HG03520 (cell line): Measurements from ENCODE around the gene SLC19A3.
"Not testable (repeated sequence)": the region's sequence is repeated elsewhere in the genome, so short reads cannot be mapped to it uniquely, and the experiment has no call there.

Source experiments
- ATAC-seq: cut with Tn5 transposase; IDR thresholded peaks from one replicate; pipeline ENCODE4 v1.9.1; 2021; ENCODE audit warnings: mild to moderate bottlenecking, moderate library complexity; ENCODE audit not compliant: unreplicated experiment

Gene SLC19A3

GRCh38 chr2:227717687-227718567, at the start of gene SLC19A3:
TSS of gene SLC19A3 (minus strand) at chr2:227718028. CDS start at chr2:227702318, 15,710 bp downstream.
- ATAC-seq: no peak

GRCh38 chr2:227766373-227766883, 48.6 kb upstream of the SLC19A3 start:
- peak; percentile 98 for ATAC-seq

- ATAC-seq: no peak
Observed at GRCh38 chr2:227765788-227766372, 48.1 kb upstream of the SLC19A3 start.

DNA sequence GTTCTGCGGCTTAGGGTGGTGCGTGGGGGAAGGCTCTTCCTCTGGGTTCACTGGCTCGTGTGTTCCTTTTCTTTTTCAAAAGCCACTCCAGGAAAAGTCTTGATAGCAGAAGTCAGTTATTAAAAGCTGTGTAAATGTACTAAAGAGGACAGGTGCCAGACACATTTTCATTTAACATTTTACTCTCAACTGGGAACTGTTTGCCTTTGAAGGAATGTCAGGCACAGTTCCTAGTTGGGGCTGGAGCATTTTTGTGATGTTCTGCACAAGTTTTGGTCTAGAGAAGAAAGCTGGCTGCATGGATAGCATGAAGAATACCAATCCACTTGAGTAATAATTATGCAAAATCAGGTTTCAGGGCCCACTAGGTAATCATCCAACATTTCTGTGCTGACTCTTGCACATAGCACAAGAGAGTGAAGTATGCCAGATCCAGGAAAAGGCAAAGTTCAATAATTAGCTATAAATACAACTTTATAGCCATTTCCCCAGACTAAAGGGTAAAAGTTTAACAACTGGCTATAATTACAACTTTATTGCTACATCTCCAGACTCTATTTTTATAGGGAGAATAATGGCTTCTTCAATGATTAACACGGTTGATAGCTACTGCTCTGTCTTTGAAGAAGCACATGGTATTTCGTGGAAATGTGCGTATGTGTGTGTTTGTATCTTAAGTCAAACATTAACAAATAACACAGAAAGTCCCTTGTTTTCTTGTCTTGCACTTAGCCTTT, 44.1 kb upstream of the SLC19A3 start:
- no peak for ATAC-seq

GRCh38 chr2:227759411-227760118, 41.7 kb upstream of the SLC19A3 start:
- ATAC-seq: no peak

GRCh38 chr2:227756261-227756660, 38.4 kb upstream of the SLC19A3 start:
- ATAC-seq: not testable (repeated sequence)

DNA sequence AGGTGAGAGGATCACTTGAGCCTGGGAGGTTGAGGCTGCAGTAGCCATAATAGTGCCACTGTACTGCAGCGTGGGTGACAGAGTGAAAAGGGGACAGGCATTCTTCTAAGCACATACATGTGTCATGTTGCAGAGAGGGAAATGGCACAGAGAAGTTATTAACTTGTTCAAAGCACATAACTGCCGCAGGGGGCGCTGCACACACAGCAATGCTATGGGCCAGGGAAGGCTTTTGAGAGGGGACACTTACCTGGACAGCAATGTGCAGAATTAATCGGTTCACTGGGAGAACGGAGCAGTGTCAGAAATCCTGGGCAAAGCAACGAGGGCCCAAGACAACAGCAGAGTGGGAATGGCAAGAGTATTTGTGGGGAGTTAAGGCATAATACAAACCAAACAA, 30.3 kb upstream of the SLC19A3 start:
- ATAC-seq: no peak

GRCh38 chr2:227745594-227745993, 27.8 kb upstream of the SLC19A3 start, which contains the start of gene SCYGR8:
TSS of gene SCYGR8 (plus strand) at chr2:227745894. CDS start at chr2:227745894, 0 bp downstream.
- no peak for ATAC-seq

DNA sequence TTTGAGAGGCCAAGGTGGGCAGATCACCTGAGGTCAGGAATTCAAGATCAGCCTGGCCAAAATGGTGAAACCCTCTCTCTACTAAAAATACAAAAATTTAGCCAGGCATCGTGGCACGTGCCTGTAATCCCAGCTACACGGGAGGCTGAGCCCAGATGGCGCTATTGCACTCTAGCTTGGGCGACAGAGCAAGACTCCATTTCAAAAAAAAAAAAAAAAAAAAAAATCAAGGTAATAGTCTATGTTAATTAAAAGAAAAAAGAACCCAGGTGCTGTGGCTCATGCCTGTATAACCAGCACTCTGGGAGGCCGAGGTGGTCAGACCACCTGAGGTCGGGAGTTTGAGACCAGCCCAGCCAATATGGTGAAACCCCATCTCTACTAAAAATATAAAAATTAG, 22.9 kb upstream of the SLC19A3 start:
- not testable (repeated sequence) for ATAC-seq

GRCh38 chr2:227739351-227739750, 21.5 kb upstream of the SLC19A3 start:
- ATAC-seq: no peak

DNA sequence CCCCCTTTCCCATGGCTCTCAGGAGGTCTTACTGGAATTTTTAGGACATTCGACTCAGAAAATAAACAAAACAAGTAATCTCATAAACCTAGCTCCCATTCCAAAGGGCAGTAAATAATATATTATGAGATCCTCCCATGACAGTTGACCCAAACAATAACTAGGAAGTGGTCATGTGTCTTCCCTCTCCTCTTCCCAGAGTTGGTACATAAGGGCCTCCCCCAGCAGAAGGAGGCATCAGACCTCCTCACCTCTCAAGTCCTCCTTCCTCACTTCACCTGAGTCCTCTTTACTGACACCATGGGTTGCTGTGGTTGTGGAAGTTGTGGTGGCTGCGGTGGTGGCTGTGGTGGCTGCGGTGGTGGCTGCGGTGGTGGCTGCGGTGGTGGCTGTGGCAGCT, 10.2 kb upstream of the SLC19A3 start, which contains the start of gene SCYGR7:
Gene SCYGR7 (plus strand): TSS at position 301 of the 400 bp plus-strand sequence. CDS start 0 bp downstream, at position 301.
- ATAC-seq: no peak

DNA sequence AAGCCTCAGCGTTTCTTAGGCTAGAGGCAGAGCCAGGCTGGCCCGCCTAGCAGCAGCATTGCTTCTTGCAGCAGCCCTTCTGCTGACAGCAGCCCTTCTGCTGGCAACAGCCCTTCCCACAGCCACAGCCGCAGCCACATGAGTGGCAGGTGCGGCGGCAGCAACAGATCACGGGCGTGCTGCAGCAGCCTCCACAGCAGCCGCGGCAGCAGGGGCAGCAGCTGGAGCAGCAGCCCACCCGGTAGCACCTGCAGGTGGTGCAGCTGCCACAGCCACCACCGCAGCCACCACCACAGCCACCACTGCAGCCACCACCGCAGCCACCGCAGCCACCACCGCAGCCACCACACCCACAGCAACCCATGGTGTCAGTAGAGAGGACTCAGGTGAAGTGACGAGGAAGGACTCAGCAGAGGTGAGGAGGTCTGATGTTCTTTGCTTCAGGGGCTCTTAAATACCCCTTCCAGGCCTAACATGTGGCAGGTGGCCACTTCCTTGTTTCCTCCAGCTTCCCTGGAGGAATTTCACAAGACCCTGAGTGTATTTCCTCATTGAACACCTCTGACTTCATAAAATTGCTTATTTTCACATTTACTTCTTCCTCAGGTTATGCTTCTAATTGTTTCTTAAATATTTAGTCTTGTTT, 6.7 kb upstream of the SLC19A3 start, which contains the start of gene SCYGR6:
Gene SCYGR6 (minus strand): TSS at position 364 of the 646 bp plus-strand sequence. CDS start 0 bp downstream, at position 364.
- no peak for ATAC-seq

- ATAC-seq: not testable (repeated sequence)
Observed at GRCh38 chr2:227722821-227723220, 5.0 kb upstream of the SLC19A3 start.

GRCh38 chr2:227720680-227721079, 2.9 kb upstream of the SLC19A3 start:
- ATAC-seq: no peak

DNA sequence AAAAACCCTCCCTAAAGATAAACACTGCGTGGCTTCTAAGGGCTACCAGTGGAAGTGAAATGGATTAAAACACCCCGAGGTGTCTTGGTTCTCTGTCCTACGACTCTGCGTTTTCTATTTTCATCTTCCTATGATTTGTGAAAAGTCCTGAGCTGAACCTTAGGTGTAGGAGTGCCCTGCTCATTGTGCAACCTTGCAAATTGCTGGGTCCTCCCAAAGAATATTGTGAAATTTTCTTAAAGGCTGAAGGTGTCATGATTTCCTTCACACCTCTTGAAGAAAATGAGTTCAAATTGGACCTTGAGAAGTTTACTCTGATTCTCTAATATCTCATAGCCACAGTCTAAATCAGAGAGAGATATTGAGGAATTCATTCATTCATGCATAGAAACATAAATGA, 1.8 kb upstream of the SLC19A3 start:
- no peak for ATAC-seq

DNA sequence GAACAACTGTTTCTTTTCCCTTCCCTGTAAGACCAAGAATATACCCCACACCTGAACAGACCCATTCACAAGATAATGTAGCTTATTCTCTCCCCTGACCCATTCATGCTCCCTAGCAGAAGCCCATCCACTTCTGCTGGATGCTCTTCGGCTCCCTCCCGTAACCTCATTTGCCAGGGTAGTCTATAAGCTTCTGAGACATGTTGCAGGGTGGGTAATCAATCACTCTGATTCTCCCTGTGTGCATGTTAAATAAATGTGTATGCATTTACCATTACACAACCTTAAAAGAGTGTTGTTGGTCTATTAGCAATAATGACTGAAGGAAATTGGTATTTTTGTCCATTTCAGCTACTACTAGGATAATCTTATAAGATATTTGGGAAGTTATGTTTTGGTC, 1.3 kb downstream of the SLC19A3 start:
- ATAC-seq: no peak

DNA sequence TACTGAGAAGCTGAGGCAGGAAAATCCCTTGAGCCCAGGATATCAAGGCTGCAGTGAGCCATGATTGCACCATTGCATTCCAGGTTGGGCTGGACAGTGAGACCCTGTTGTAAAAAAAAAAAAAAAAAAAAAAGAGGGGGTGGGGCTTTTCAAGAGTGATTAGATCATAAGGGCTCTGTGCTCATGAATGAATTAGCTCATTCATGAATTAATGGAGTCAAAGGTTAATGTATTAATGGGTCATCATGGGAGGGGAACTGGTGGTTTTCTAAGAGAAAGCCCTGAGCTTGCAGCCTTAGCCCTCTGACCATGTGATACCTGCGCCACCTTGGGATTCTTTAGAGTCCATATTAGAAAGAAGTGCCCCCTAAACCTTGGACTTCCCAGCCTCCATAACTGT, 4.5 kb downstream of the SLC19A3 start:
- no peak for ATAC-seq

DNA sequence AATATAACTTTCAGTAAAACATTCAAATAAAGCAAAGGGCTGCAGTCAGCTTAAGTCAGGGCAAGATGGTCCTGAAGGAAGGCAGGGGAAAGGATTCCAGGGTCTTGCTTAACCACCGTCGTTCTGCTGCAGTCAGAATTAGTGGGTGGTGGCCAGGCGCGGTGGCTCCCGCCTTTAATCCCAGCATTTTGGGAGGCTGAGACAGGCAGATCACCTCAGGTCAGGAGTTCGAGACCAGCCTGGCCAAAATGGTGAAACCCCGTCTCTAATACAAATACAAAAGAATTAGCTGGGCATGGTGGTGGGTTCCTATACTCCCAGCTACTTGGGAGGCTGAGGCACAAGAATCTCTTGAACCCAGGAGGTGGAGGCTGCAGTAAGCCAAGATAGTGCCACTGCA, 6.8 kb downstream of the SLC19A3 start:
- no peak for ATAC-seq

- ATAC-seq: no peak
Observed at GRCh38 chr2:227707390-227707789, 10.4 kb downstream of the SLC19A3 start.

GRCh38 chr2:227706859-227707258, 11.0 kb downstream of the SLC19A3 start:
- ATAC-seq: no peak
